ENCODE measurements around the gene CYB5R4. TPM values are rescaled to one million over a fixed set of nuclear protein-coding genes. Genes with fewer than 3 reads are reported as not detected.

Gene CYB5R4
- total and polyA plus RNA-seq, 2 of the 13 experiments (the other 11 are each of a cell fraction or from before 2014, with no cell fraction given): 5.3 to 26.1 TPM

DNA sequence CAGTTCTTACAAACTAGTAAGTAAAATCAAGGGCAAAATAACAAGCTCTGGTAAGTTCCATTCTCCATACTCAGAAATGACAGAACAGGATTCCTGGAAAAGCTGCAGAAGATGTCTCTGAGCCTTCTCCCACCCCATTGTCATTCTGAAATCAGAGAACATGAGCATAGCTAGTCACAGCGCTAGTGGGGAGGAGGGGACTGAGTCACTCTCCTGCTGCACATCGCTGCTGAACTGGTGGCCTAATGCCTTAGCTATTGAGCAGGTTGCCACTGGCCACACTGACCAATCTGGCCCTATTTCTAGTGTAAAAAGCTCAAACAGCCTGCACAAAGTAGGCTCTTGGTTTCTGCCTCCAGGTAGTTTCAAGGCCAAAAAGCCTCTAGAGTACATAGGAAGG is 32.4 kb upstream of the CYB5R4 start (continued):
- TF ChIP-seq, protein P1, sequence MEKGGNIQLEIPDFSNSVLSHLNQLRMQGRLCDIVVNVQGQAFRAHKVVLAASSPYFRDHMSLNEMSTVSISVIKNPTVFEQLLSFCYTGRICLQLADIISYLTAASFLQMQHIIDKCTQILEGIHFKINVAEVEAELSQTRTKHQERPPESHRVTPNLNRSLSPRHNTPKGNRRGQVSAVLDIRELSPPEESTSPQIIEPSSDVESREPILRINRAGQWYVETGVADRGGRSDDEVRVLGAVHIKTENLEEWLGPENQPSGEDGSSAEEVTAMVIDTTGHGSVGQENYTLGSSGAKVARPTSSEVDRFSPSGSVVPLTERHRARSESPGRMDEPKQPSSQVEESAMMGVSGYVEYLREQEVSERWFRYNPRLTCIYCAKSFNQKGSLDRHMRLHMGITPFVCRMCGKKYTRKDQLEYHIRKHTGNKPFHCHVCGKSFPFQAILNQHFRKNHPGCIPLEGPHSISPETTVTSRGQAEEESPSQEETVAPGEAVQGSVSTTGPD (CRISPR knock-in tag; IDR thresholded peaks at IDR 0.05): no peak
- TF ChIP-seq, protein P2, sequence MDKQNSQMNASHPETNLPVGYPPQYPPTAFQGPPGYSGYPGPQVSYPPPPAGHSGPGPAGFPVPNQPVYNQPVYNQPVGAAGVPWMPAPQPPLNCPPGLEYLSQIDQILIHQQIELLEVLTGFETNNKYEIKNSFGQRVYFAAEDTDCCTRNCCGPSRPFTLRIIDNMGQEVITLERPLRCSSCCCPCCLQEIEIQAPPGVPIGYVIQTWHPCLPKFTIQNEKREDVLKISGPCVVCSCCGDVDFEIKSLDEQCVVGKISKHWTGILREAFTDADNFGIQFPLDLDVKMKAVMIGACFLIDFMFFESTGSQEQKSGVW (CRISPR knock-in tag; IDR thresholded peaks at IDR 0.05; ENCODE audit: borderline replicate concordance): no peak

DNA sequence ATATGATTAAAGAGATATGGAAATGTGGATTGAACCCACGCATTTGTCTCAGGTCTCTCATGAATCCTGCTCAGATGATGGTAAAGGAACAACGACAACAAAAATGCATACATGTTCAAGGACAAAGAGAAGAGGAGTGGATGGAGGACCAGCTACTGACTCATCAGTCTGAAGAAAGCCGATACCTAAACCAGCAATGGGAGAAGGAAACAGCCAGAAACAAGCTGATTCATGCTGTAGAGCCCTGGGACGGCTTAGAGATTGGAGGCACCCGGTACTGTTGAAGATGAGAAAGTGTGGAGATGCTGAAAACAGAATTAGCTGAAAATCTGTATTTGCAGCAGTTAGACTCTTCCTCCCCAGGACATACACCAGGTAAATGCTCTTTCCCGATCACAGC is 20.8 kb upstream of the CYB5R4 start:
- intact Hi-C loops (cut with micrococcal nuclease; ENCODE audit: unreplicated experiment) (no loop called here), in situ Hi-C loops (cut with HindIII; ENCODE audit: extremely low pct_ligation_motif_present, low pct_unique_long_range_greater_than_20kb) (no loop called here)
- H3K36me3 ChIP-seq (replicated peaks in 1 of 2; ENCODE audit: control insufficient read depth in 1 of 2, insufficient read depth in 2 of 2, low read length in 2 of 2): no peaks in the 10 kb centered on the region
- CTCF ChIA-PET (ENCODE audit: low intra/inter-chr PET ratio, low total read pairs): no interaction called here
- no peaks in the 10 kb centered on the region for H3K9me3 ChIP-seq (ENCODE audit: low read length)
- DNase-seq (ENCODE audit: low spot score) (no peak), ATAC-seq (no peak), FAIRE-seq (no peak)
- H3K27ac ChIP-seq (ENCODE audit: extremely low read length, insufficient read depth, low read length): no peak overlapping the region
- no peaks in the 10 kb centered on the region for H4K20me1 ChIP-seq (ENCODE audit: insufficient read depth, low read length)
- no peaks in the 10 kb centered on the region for H3K4me1 ChIP-seq (ENCODE audit: insufficient read depth, low read length)
- no TSS peak for BruUV-seq (replicated peaks)
- no peak overlapping the region for H3K4me2 ChIP-seq (ENCODE audit: low read depth, low read length)
- WGBS (ENCODE audit: low lambda C conversion rate): under 1% methylated on average over 6 of the region's 6 CpGs
- H3K79me2 ChIP-seq (ENCODE audit: insufficient read depth, low read length): no peaks in the 10 kb centered on the region
- H3K4me3 ChIP-seq (replicated peaks in 1 of 3; ENCODE audit: insufficient read depth in 1 of 3, low read depth in 2 of 3, low read length in 3 of 3): no peak overlapping the region
- no peaks in the 10 kb centered on the region for H3K27me3 ChIP-seq (ENCODE audit: control insufficient read depth in 1 of 2, insufficient read depth in 2 of 2, low read length in 2 of 2)
- POLR2A ChIA-PET: no interaction called here
- H3K9ac ChIP-seq (ENCODE audit: insufficient read depth, low read depth, low read length): no peak overlapping the region
- H2AFZ ChIP-seq (ENCODE audit: low read length): no peak overlapping the region
- TF ChIP-seq EZH2 (conservative IDR thresholded peaks at IDR 0.05; ENCODE audit: low read depth, low read length): no peak
- no peak for TF ChIP-seq ZNF670 (CRISPR knock-in tag; IDR thresholded peaks at IDR 0.05; ENCODE audit: borderline replicate concordance)
- no peak for TF ChIP-seq HMG20B (CRISPR knock-in tag; conservative IDR thresholded peaks at IDR 0.05)
- TF ChIP-seq ZNF296 (CRISPR knock-in tag; conservative IDR thresholded peaks at IDR 0.05): no peak
- TF ChIP-seq, protein P3, sequence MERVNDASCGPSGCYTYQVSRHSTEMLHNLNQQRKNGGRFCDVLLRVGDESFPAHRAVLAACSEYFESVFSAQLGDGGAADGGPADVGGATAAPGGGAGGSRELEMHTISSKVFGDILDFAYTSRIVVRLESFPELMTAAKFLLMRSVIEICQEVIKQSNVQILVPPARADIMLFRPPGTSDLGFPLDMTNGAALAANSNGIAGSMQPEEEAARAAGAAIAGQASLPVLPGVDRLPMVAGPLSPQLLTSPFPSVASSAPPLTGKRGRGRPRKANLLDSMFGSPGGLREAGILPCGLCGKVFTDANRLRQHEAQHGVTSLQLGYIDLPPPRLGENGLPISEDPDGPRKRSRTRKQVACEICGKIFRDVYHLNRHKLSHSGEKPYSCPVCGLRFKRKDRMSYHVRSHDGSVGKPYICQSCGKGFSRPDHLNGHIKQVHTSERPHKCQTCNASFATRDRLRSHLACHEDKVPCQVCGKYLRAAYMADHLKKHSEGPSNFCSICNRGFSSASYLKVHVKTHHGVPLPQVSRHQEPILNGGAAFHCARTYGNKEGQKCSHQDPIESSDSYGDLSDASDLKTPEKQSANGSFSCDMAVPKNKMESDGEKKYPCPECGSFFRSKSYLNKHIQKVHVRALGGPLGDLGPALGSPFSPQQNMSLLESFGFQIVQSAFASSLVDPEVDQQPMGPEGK (CRISPR knock-in tag; IDR thresholded peaks at IDR 0.05): no peak
- TF ChIP-seq ZNF253 (CRISPR knock-in tag; IDR thresholded peaks at IDR 0.05; ENCODE audit: borderline replicate concordance): no peak
- TF ChIP-seq ASH2L (IDR thresholded peaks at IDR 0.05; ENCODE audit: insufficient read length, low read depth, low read length): no peak
- TF ChIP-seq TMF1 (CRISPR knock-in tag; IDR thresholded peaks at IDR 0.05; ENCODE audit: low read depth): no peak
- no peak for TF ChIP-seq ZNF678 (CRISPR knock-in tag; IDR thresholded peaks at IDR 0.05)
- TF ChIP-seq, protein P4, sequence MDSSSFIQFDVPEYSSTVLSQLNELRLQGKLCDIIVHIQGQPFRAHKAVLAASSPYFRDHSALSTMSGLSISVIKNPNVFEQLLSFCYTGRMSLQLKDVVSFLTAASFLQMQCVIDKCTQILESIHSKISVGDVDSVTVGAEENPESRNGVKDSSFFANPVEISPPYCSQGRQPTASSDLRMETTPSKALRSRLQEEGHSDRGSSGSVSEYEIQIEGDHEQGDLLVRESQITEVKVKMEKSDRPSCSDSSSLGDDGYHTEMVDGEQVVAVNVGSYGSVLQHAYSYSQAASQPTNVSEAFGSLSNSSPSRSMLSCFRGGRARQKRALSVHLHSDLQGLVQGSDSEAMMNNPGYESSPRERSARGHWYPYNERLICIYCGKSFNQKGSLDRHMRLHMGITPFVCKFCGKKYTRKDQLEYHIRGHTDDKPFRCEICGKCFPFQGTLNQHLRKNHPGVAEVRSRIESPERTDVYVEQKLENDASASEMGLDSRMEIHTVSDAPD (CRISPR knock-in tag; IDR thresholded peaks at IDR 0.05): no peak
- TF ChIP-seq KAT7 (CRISPR knock-in tag; IDR thresholded peaks at IDR 0.05; ENCODE audit: borderline replicate concordance): no peak
- TF ChIP-seq ISX (CRISPR knock-in tag; conservative IDR thresholded peaks at IDR 0.05): no peak
- TF ChIP-seq ZNF256 (CRISPR knock-in tag; conservative IDR thresholded peaks at IDR 0.05): no peak
- TF ChIP-seq, protein P5, sequence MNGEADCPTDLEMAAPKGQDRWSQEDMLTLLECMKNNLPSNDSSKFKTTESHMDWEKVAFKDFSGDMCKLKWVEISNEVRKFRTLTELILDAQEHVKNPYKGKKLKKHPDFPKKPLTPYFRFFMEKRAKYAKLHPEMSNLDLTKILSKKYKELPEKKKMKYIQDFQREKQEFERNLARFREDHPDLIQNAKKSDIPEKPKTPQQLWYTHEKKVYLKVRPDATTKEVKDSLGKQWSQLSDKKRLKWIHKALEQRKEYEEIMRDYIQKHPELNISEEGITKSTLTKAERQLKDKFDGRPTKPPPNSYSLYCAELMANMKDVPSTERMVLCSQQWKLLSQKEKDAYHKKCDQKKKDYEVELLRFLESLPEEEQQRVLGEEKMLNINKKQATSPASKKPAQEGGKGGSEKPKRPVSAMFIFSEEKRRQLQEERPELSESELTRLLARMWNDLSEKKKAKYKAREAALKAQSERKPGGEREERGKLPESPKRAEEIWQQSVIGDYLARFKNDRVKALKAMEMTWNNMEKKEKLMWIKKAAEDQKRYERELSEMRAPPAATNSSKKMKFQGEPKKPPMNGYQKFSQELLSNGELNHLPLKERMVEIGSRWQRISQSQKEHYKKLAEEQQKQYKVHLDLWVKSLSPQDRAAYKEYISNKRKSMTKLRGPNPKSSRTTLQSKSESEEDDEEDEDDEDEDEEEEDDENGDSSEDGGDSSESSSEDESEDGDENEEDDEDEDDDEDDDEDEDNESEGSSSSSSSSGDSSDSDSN (CRISPR knock-in tag; IDR thresholded peaks at IDR 0.05): no peak

Measured in HepG2 (cell line).